Ramos (cell line): ENCODE results near the gene TSPOAP1.

ENCODE experiments used
- in situ Hi-C: fragments of 300-500 bp; cut with MboI; formaldehyde crosslinking; loops from one replicate; pipeline ENCODE4 v1.14.3; 2022; ENCODE audit warnings: low sequenced_read_pairs; ENCODE audit not compliant: unreplicated experiment

TSPOAP1 gene

DNA sequence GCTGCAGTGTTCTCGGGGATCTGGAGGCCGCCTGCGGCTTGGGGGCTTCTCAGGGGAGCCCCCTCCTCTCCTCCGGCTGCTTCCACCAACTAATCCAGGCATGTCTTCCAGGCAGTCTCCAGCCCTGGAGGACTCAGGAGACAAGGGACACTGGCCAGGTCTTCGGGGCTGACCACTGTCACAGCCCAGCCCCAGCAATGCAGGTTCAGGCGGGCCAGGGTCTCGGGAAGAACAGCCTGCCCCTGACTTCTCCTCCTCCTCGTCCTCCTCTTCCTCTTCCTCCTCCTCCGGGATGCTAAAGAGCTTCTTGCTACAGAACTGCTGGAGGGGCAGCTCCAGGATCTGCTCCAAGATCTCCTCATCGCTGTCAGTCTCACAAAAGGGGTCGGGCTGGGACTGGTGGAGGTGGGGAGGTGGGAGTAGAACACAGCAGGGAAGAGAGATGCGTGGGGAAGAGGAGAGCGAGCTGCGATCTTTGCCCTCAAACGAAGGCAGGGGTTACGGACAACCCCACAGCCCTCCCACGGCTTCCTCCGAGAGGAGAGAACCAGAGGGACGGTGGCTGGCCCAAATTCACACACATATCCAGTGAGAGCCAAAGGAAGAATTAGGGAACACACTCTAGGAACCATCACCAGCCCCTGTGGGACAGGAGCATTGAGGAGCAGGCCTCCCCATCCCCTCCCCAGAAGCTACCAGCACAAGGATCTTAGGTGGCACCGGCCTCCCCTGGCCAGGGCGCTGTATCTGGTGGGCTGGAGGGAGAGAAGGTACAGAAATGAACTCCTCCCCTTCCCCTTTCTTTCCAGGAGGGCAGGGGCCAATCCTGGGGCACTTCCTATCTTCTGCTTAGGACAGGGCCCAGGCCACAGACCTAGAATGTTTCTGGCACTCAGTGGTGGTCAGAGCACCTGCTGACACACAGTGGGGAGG, 19.3 kb downstream of the TSPOAP1 start:
- in situ Hi-C loops: no loop called here

DNA sequence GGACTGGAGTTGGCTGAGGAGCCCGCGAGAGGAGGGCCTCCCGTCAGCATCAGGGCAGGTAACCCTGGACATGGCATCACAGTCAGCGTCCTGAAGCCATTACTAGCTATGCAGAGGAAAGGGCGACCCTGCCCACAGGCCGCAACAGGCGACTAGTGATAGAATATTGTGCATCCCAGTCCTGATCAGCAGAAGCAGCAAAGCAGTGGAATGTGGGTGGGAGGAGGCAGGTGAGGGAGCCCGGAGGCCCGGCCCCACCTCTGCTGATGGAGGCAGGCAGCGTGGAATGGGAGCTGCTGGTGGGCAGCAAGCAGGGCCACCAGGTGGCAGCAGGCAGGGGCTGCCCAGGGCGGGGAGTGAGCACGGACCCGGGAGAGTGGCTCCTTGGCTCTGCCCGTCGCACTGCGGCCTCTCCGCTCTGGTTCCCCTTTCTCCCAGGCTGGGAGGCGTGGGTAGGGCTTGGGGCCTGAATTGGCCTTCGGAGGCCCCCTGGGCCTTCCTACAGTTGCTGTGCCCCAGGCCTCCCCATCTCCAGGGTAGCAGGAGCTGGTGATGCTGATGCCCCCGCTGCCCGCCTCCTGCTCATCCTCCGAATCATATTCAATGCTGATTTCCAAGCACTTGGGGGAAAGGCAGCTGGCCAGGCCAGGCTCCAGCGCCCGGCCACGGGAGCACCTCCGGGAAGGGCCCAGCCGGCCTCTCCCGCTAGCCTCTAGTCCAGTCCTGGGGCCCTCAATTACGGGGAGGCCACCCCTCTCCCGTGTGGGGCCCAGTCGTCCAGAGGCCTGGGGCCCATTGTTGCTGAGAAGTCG, 20.2 kb downstream of the TSPOAP1 start:
- in situ Hi-C loops: no loop called here

DNA sequence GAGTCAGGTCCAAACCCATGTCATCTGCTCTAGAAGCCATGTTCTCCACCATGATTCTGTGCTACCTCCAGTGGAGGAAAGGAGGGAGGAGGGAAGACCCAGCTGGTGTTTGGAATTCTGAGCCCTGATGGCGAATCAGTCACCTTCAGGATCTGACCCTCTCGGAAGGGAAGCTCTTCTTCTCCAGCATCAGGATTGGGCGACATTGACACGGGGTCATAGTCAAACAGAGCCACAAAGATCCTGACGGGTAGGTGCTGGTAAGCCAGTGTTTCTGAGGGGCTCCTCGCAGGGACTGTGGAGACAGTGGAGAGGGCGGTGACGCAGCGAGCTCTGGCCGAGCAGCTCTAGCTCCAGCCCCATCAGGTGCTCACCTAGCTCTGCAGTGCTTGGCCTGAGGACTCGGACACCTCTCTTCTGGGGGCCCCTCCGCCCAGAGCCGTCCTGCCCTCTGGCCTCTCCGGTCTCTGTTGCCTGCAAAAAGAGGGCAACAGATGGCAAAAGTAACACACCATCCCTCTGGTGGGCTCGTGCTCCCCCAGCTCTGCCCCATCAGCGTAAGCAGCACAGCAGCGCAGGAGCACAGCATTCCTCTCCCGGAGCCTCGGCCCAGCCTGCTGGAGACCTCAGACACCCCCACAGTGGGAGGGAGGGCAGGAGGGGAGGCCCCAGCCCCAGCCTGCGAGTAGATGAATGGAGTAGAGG, 21.0 kb downstream of the TSPOAP1 start:
- in situ Hi-C loops: no loop called here

DNA sequence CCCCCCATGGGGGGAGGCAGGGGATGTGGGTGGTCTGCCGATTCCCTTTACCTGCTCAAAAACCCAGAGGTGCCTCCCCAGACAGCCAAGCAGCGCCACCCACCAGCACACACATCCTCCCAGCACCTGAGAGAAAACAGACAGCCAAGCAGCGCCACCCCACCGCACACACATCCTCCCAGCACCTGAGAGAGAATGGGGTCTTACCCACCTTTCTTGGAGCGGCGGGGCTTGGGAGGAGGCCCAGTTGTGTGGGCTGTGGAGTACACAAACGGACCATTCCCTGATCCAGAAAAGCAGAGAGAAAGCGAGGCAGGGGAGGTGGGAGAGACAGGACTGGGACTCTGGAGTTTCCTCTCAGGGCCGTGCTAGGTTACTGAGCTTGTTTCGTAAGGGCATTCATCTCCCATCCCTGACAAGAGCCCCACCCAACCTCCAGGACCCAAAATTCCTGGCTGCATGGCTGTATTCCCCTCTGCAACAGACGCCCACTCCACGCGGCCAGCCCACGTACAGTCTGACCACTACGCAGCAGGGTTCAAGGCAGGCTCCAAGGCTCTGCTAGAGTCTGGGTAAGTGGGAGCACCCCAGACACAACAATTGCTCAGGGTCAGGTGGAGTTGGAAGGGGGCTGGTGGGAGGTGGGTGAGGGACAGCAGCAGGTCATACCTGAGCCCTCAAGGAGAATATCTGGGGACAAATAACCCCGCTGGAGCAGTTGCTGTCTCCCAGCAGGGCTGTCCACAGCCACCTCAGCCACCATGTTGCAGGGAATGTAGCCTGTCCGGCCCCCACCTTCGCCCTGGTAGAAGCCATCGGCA, 22.3 kb downstream of the TSPOAP1 start:
- in situ Hi-C loops: no loop called here

DNA sequence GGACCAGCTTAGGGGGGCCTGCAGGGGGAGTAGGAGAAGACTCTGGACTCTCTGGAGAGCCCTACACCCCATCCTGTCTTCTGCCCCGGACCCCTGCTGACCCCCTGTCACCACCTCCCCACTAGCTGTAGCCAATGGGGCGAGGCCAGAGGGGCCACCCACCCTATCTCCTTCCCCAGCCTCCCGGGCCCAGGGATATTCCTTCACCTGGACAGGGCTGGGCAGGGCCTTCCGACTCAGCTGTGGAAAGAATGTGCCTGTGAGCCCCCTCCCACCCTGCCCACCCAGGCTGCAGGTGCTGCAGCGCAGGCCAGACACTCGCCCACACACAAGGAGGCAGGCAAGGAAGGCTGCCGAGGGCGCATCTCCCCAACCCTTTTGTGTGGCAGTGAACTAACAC, 23.0 kb downstream of the TSPOAP1 start:
- in situ Hi-C loops: no loop called here

DNA sequence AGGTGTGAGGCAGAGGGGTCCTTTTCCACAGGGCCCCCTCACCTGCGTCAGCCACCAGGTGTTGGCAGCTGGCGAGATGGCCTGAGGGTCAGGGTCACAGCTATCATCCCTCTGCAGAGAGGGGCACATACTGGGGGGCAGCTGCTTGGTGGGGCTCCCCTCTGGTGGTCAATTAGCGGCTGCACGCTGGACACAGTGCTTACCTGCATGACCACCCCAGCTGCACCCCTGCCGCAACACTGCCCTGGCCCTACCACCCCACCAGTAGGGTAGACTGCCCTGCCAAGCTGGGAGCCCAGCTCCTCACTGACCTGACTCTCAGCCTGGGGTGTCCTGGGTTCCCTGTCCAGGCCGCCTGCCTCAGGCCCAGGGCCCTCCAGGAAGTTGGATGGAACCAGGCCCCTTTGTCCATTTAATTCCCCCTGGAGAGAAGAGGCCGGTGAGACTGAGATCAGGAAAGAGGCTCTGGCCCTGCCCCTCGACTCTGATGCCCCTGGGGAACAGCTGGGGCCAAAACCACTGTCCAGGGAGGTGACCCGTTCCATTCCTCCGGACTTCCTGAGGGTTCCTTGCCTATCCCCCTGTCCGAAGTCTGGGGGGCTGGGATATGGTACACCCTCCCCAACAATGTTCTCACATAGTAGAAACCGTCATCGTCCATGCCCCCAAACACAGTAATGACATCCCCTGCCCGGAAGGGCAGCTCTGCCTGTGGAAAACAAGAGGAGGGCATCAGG, 23.7 kb downstream of the TSPOAP1 start:
- in situ Hi-C loops: no loop called here

DNA sequence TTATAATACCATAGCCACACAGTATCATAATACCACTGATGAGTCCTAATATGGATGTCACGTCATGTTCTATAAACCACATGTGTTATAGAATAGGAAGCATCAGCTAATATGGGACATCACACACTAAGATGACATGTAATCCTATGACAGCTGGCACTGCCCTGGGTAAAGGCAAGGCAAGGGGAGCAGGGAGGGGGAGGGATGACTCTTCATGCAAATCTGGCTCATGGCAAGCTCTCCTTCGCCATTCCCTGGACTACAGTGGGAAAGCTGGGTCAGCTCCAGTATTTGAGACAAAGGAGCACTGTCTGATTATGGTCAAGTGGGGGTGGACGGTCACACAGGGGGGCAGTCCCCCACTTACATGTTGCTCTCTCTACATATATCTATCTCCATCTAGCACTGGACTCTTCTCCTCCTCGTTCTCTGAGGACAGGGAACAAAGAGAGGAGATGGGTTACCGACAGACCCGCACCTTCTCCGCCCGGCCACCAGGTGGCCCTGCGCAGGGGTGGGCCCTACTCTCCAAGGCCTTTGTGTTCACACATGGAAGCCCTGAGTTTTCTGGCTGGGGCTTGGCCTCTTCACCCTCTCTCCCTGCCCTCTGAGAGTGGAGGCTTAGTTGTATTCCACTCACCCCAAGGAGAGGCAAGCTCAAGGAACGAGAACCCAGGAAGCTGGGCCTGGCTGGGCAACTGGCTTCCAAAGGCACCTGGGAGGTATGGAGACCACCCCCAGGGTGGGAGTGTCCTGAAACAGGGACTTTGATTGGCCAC, 24.4 kb downstream of the TSPOAP1 start:
- in situ Hi-C loops: no loop called here

DNA sequence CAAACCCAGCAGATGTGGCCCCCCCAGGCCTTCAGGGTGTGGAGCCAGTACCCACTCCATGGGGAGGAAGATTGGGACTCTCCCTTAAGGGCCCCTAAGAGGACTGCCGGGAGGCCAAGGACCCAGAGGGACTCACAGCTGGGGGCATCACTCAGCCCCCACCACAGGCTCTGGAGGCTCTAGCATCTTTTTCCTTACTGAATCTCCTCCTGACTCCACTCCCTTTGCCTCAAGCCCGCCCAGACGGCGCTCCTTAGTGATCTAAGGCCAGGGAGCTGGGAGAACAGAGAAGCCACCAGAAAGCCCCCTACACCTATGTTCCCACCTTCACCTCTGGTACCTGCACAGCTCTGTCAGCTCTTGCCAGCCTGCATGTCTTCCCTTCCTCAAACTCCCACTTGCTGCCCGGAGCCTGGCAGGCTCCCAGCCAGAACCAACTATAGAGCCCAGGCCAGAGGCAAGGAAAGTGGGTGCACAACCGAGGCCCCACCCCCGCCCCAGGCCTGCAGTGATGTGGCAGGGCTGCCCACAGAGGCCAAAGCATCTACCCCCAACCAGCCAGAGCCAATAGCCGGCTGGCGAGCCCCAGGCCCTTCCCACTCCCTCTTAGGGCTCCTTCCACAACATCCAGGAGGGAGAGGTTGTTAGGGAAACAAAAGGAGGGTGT, 25.5 kb downstream of the TSPOAP1 start:
- in situ Hi-C loops: no loop called here

DNA sequence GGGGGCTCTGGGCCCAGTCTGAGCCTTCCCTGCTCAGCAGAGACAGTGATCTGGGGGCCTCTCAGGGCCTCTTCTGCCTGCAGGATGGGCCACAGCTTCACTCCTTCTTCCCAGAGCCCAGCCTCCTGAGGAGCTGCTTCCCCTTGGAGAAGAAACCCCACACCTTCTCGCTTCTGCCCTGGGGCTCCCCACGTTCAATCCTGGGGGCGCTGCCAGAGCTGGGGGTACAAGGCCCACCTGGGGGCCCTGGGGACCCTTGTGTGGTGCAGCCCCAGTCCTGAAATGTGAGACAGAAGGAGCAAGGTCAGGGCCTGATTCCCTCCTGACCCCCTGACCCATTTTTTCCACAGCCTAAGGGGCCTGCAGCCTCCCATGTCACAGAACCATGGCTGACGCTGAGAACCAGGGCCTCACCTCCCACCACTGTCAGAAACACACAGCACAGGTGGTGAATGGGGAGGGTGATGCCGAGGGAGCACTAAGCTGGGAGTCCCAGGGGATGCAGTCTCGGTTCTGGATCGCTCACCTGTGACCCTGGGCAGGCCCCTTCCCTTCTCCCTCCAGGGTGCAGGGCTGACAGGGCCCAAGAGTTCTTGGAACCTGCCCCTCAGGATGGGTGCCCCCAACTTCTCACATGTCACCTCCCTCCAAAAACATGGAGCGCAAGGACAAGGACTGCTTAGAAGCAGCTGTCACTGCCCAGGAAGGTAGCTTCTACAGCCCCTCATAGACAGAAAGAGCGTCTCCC, 26.2 kb downstream of the TSPOAP1 start:
- in situ Hi-C loops: no loop called here

DNA sequence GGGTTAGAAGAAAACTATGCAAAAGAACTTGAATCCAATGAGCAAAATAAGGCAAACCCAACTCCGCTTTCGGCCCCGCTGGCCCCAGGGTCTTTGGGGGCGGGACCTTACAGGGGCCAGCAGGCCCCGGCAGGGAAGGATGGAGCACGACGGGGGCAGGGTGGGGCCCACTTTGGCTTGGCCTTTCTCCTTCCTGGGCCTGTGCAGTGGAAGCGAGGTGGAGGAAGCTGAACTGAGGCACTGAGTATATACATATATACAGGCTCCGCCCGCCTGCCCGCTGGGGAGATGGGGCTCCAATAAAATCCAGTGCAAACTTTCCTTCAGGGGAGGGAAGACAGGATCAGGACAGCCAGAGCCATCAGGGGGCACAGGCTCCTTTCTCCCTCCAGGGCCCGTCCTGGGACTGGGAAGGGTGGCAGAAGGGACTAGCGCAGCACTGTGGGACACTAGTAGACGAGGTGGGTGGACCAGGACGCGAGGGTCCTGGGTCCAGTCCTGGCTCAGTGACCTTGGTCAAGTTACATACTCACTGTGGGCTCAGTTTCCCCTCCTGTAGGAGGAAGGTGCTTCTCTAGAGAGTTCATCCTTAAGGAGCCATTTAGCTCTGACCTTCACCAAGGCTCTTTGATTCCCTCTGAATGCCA, 27.0 kb downstream of the TSPOAP1 start:
- in situ Hi-C loops: no loop called here

DNA sequence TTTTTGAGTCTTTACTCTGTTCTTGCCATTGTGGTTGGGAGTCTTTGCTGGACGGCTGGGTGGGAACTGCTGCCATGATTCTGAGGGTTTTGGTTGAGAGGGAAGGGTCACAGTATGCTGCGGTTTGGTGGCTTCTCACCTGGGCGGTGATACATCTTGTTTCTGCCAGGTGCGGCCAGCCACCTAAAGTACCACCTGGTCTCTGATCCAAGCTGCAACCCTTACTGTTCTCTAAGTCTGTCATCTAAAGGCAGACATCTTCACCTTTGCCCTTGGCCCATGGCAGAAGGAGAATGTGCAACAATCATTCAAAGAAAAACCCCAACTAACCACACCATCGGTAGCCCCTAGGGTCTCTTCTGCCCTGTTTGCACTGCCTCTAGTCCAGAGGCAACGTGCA, 28.3 kb downstream of the TSPOAP1 start:
- in situ Hi-C loops: no loop called here

DNA sequence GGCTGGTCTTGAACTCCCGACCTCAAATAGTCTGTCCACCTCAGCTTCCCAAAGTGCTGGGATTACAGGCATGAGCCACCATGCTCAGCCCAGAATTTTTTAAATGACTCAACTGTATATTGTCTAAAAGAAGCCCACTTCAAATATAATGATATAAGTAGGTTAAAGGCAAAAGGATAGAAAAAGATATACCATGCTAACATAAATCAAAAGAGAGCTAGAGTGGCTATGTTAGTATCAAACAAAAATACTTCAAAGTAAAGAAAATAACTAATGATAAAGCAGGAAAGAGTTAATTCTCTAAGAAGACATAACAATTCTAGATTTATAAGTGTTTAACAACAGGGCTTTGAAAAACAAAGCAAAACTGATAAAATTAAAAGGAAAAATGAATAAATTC, 34.6 kb downstream of the TSPOAP1 start:
- in situ Hi-C loops: no loop called here

DNA sequence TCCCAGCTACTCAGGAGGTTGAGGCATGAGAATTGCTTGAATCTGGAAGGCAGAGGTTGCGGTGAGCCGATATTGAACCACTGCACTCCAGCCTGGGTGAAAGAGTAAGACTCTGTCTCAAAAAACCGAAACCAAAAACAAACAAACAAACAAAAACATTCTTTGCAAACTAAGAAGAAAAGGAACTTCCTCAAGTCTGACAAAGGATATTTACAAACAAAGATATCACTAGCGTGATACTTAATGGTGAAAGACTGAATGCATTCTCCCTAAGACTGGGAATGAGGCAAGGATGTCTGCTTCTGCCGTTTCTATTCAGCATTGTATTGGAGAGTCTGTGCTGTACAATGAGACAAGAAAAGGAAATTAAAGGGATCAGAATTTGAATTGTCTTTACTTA, 37.3 kb downstream of the TSPOAP1 start:
- in situ Hi-C loops: no loop called here

DNA sequence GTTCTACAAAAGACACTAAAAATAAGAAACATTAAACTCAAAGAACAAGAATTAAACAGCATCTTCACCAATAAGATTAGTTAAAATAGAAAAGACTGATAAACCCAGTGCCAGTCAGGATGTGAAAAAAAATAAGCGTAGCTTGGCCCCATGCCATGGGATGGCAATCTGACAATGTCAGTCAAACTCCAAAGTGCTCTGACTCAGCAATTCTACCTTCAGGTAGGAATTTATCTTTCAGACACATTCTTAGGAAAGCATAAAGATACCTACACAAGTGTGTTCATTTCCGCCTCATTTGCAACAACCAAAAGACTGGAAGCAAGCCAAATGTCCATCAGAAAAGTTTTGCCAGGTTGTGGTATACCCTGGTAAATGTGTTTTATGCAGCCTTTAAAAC, 38.7 kb downstream of the TSPOAP1 start:
- in situ Hi-C loops: no loop called here

DNA sequence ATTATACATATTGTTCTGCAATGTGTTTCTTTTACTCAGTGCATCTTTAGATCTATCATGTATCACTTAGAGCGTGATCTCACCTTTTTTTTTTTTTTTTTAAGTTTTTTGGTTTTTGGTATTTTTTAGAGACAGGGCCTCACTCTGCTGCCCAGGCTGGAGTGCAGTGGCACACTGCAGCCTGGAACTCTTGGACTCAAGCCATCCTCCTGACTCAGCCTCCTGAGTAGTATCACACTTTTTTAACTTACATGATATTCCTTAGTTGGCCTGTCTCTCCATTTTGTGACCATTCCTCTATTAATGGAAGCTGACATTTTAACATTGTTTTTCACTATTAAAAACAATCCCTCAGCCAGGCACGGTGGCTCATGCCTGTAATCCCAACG, 43.2 kb downstream of the TSPOAP1 start:
- in situ Hi-C loops: no loop called here

DNA sequence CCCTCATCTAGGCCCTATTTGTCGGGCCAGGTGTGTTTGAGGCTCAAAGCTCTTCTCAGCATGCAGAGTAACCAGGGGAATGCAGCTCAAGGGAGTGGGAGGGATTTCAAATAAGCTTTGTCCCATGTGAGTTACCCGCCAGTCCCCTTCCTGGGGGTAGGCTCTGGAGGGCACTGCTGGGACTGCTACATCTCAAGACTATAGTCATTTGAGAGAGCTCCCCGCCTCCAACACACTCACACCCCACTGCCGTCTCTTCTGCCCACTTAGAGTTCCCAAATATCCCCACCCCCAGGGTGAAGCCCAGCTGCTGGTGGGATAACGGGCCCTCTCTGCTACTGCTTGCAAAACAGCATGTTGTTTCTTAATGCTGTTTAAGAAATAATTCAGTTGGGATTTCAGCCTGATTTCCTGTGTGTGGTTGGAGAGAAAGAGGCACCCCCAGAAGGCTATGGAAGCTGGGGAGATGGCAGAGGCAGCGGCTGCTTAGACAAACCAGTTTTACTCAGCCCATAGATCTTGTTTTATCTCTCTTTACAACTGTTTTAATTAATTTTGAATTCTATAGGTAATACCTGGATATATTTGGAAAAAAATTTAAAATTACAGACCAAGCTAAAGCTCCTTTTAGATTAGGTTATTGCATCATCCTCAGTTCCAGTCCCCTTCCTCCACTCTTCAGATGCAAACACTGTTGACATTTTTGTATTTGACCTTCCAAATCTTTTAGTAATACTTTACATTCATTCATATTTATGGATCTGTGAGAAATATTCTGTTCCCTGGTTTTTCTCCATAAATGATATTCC, 43.8 kb downstream of the TSPOAP1 start:
- in situ Hi-C loops: no loop called here
